Trophoblast cell (in vitro differentiated cells and primary cell): ENCODE results near the gene TSPEAR.

Experiments
- DNase-seq, 2 donors: peaks; one replicate each; pipeline ENCODE4 v3.0.0-alpha.2; 2016
- H2AFZ ChIP-seq: 2 replicates; pipeline ENCODE4 v1.6.1; 2013; ENCODE audit warnings: low read length, moderate library complexity, mild to moderate bottlenecking; ENCODE audit not compliant: insufficient read depth, poor library complexity
- H2AK5ac ChIP-seq: 2 replicates; pipeline ENCODE4 v1.6.1; 2013; ENCODE audit warnings: mild to moderate bottlenecking, low read length
- H2BK120ac ChIP-seq: 2 replicates; pipeline ENCODE4 v1.6.1; 2013; ENCODE audit warnings: low read length, mild to moderate bottlenecking, moderate library complexity; ENCODE audit not compliant: insufficient read depth, poor library complexity
- H2BK12ac ChIP-seq: 2 replicates; pipeline ENCODE4 v1.6.1; 2013; ENCODE audit warnings: mild to moderate bottlenecking, low read length, moderate library complexity
- H2BK5ac ChIP-seq: 2 replicates; pipeline ENCODE4 v1.6.1; 2013; ENCODE audit warnings: low read length, low read depth, moderate library complexity, mild to moderate bottlenecking; ENCODE audit not compliant: poor library complexity
- H3K14ac ChIP-seq: 2 replicates; pipeline ENCODE4 v1.6.1; 2013; ENCODE audit warnings: mild to moderate bottlenecking, low read length
- H3K18ac ChIP-seq: 2 replicates; pipeline ENCODE4 v1.6.1; 2013; ENCODE audit warnings: mild to moderate bottlenecking, low read length
- H3K23ac ChIP-seq: 2 replicates; pipeline ENCODE4 v1.6.1; 2013; ENCODE audit warnings: low read length
- H3K27ac ChIP-seq: 2 replicates; pipeline ENCODE4 v1.5.1; 2013; ENCODE audit warnings: low read depth, mild to moderate bottlenecking, inconsistent platforms, low read length, moderate library complexity
- H3K27me3 ChIP-seq: 2 replicates; pipeline ENCODE4 v1.6.1; 2013; ENCODE audit warnings: inconsistent platforms, mild to moderate bottlenecking, low read length, moderate library complexity; ENCODE audit not compliant: insufficient read depth
- H3K36me3 ChIP-seq, 2 experiments: 1 replicate in 1 of 2; 2 replicates in 1 of 2; pipeline ENCODE4 v1.6.1; 2013; ENCODE audit warnings: low read length in 2 of 2, mild to moderate bottlenecking in 2 of 2, moderate library complexity in 1 of 2; ENCODE audit not compliant: insufficient read depth in 2 of 2, control insufficient read depth in 1 of 2
- H3K4ac ChIP-seq: 2 replicates; pipeline ENCODE4 v1.6.1; 2013; ENCODE audit warnings: low read depth, mild to moderate bottlenecking, low read length, moderate library complexity
- H3K4me1 ChIP-seq, 2 experiments: 1 replicate in 1 of 2; 2 replicates in 1 of 2; pipeline ENCODE4 v1.6.1; 2013; ENCODE audit warnings: low read length in 2 of 2, mild to moderate bottlenecking in 2 of 2, moderate library complexity in 1 of 2; ENCODE audit not compliant: insufficient read depth in 2 of 2, control insufficient read depth in 1 of 2
- H3K4me2 ChIP-seq: 2 replicates; pipeline ENCODE4 v1.6.1; 2013; ENCODE audit warnings: inconsistent platforms, mild to moderate bottlenecking, low read length, moderate library complexity
- H3K4me3 ChIP-seq: 2 replicates; pipeline ENCODE4 v1.5.1; 2013; ENCODE audit warnings: mild to moderate bottlenecking, low read depth, low read length, inconsistent platforms
- H3K79me1 ChIP-seq: one replicate; pipeline ENCODE4 v1.6.1; 2013; ENCODE audit warnings: low read length
- H3K79me2 ChIP-seq: 2 replicates; pipeline ENCODE4 v1.6.1; 2013; ENCODE audit warnings: low read length, mild to moderate bottlenecking; ENCODE audit not compliant: control insufficient read depth, insufficient read depth, poor library complexity
- H3K9ac ChIP-seq: 2 replicates; pipeline ENCODE4 v1.6.1; 2013; ENCODE audit warnings: mild to moderate bottlenecking, low read length
- H3K9me3 ChIP-seq: 2 replicates; pipeline ENCODE4 v1.6.1; 2013; ENCODE audit warnings: low read depth, mild to moderate bottlenecking, control low read depth, inconsistent platforms, low read length; ENCODE audit not compliant: insufficient read depth
- H4K12ac ChIP-seq: 2 replicates; pipeline ENCODE4 v1.6.1; 2013; ENCODE audit warnings: low read depth, mild to moderate bottlenecking, low read length, moderate library complexity
- H4K8ac ChIP-seq: 2 replicates; pipeline ENCODE4 v1.6.1; 2013; ENCODE audit warnings: low read depth, mild to moderate bottlenecking, low read length, moderate library complexity
- H4K91ac ChIP-seq: one replicate; pipeline ENCODE4 v1.6.1; 2013; ENCODE audit warnings: low read depth, mild to moderate bottlenecking, low read length, moderate library complexity
- WGBS: extraction: QIAGEN DNeasy Blood & Tissue Kit; methylation state at CpG from one replicate; pipeline ENCODE4 v1.1.7; 2013; ENCODE audit warnings: missing lambda C conversion rate; ENCODE audit not compliant: insufficient read length, insufficient coverage; ENCODE audit errors: extremely low coverage; 5-methylcytosine and 5-hydroxymethylcytosine counted together

TSPEAR gene

DNA sequence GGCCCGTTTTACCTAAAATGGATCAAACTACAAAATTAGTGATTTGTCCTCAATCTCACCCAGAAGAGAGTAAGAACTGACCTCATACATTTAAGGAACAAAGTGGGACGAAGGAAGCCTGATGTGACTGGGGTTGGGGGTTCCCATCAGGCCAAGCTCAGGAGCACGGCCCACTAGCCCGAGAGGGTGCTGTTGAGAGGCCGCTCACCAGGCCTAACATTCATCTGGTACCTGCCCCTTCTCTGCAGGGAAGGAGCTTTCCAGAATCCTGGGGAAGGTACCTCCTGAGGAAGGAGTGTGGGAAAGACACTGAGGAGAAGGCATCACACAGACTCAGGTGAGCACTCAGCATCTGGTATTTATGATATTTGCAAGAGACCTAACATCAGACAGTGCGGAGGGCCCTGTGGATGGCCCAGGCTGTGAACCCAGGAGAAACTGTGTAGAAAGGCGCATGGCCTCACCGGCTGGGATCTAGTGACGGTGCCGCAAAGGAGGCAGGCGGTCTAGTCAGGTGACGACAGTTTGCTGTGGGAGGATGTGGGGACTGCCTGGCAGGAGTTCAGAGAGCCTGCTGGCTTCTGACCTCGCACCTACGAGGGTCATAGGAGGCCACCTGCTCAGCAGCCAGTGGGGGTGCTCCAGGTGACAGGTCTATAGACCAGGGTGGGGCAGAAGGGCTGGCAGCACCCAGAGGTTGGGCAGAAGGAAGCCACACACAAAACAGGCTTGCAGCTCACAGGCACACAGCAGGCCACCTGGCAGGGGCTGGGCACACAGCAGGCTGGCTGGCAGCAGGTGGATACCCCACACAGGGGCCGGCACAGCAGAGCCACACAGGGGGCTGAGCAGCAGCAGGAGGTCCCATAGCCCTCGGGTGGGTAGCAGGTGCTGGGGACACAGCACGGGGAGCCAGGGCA is 57.5 kb downstream of the TSPEAR start:
- no peak overlapping the region for H3K18ac ChIP-seq
- no peaks in the 10 kb centered on the region for H3K79me1 ChIP-seq
- no peak overlapping the region for H3K9ac ChIP-seq
- no peak overlapping the region for H2BK120ac ChIP-seq
- H3K4me2 ChIP-seq: no peak overlapping the region
- no peak overlapping the region for H3K23ac ChIP-seq
- peaks cover 2 to 5% of the 10 kb centered on the region in 2 experiments for H3K4me1 ChIP-seq
- no peaks in the 10 kb centered on the region for H3K36me3 ChIP-seq
- WGBS: no CpG with 5 or more reads among the region's 17 CpGs
- no peak overlapping the region for H3K27ac ChIP-seq
- H2BK12ac ChIP-seq: no peak overlapping the region
- H4K12ac ChIP-seq: no peak overlapping the region
- no peak overlapping the region for H3K14ac ChIP-seq
- H2BK5ac ChIP-seq: no peak overlapping the region
- no peaks in the 10 kb centered on the region for H3K79me2 ChIP-seq
- H4K91ac ChIP-seq: no peak overlapping the region
- no peak overlapping the region for H4K8ac ChIP-seq
- H3K27me3 ChIP-seq: no peaks in the 10 kb centered on the region
- no peak for DNase-seq
- no peak overlapping the region for H2AFZ ChIP-seq
- H3K9me3 ChIP-seq: peaks cover 17% of the 10 kb centered on the region
- H3K4ac ChIP-seq: no peak overlapping the region
- H3K4me3 ChIP-seq: no peak overlapping the region
- no peak overlapping the region for H2AK5ac ChIP-seq

DNA sequence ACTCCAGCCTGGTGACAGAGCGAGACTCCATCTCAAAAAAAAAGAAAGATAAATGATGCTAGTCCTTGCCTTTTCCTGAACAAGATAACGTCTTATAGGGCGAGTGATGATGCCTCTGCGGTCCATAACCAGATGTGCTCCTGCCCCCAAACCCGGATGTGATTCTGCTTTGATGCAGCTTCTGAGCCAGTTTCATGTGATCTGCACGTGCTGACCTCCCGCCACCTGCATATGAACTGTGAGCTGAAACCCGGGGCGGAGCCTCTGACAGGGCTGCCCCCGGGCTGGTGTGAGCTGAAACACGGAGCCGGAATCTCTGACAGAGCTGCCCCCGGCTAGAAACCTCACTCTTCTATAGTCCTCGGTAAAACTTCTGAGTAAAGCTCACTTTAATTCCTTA is 58.2 kb downstream of the TSPEAR start:
- H4K8ac ChIP-seq: no peak overlapping the region
- H3K27me3 ChIP-seq: no peaks in the 10 kb centered on the region
- H2AK5ac ChIP-seq: no peak overlapping the region
- no peak overlapping the region for H3K14ac ChIP-seq
- H4K12ac ChIP-seq: no peak overlapping the region
- H3K9ac ChIP-seq: no peak overlapping the region
- H3K79me1 ChIP-seq: no peaks in the 10 kb centered on the region
- H3K79me2 ChIP-seq: no peaks in the 10 kb centered on the region
- WGBS: no CpG with 5 or more reads among the region's 14 CpGs
- H4K91ac ChIP-seq: no peak overlapping the region
- no peak overlapping the region for H3K23ac ChIP-seq
- H3K18ac ChIP-seq: no peak overlapping the region
- DNase-seq: no peak
- no peak overlapping the region for H3K27ac ChIP-seq
- no peak overlapping the region for H3K4ac ChIP-seq
- no peak overlapping the region for H3K4me2 ChIP-seq
- no peak overlapping the region for H2BK120ac ChIP-seq
- no peaks in the 10 kb centered on the region for H3K36me3 ChIP-seq
- H3K9me3 ChIP-seq: peaks cover 15% of the 10 kb centered on the region
- H3K4me1 ChIP-seq: peaks cover 2 to 4% of the 10 kb centered on the region in 2 experiments
- no peak overlapping the region for H2BK5ac ChIP-seq
- no peak overlapping the region for H2AFZ ChIP-seq
- H2BK12ac ChIP-seq: no peak overlapping the region
- no peak overlapping the region for H3K4me3 ChIP-seq

DNA sequence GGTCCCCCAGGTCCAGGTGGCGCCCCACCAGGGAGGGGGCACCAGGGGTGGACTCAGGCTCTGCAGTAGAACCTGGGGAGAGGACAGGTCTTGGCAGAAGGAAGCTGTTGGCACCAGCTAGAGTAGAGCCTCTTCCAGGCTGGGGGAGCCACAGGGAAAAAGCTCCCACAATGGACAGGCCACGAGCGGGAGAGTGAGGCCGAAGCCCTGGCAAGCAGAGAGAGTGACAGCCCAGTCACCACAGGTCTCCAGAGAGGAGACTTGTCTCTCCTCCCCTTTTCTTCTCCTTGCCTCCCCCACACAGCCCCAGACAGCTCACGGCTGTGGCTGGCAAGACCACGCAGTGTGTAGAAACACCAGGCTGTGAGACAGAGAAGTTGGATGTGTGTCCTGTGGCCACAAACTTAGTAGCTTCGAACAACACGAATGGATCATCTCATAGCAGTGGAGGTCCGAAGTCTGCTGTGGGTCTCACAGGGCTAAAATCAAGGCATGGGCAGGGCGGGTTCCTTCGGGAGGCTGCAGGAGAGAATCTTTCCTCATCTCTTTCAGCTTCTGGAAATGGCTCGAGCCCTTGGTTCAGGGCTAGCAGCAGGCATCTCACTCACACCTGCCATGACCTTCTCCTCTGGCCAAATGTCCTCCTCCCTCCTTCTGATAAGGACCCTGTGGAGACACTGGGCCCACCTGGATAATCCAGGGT is 60.2 kb downstream of the TSPEAR start:
- Histone ChIP-seq H3K18ac (no peak overlapping the region), H3K4me1 (no peaks in the 10 kb centered on the region), H3K27ac (no peak overlapping the region), H2BK5ac (no peak overlapping the region), H3K9me3 (peaks cover 11% of the 10 kb centered on the region), H2AK5ac (no peak overlapping the region), H2AFZ (no peak overlapping the region), H3K14ac (no peak overlapping the region), H4K91ac (no peak overlapping the region), H3K4me2 (no peak overlapping the region), H2BK12ac (no peak overlapping the region), H3K23ac (no peak overlapping the region), H3K9ac (no peak overlapping the region), H3K79me1 (no peaks in the 10 kb centered on the region), H3K79me2 (no peaks in the 10 kb centered on the region), H3K4ac (no peak overlapping the region), H3K36me3 (no peaks in the 10 kb centered on the region), H2BK120ac (no peak overlapping the region), H4K8ac (no peak overlapping the region), H4K12ac (no peak overlapping the region), H3K27me3 (no peaks in the 10 kb centered on the region), H3K4me3 (no peak overlapping the region)
- no CpG with 5 or more reads among the region's 12 CpGs for WGBS
- DNase-seq: no peak

DNA sequence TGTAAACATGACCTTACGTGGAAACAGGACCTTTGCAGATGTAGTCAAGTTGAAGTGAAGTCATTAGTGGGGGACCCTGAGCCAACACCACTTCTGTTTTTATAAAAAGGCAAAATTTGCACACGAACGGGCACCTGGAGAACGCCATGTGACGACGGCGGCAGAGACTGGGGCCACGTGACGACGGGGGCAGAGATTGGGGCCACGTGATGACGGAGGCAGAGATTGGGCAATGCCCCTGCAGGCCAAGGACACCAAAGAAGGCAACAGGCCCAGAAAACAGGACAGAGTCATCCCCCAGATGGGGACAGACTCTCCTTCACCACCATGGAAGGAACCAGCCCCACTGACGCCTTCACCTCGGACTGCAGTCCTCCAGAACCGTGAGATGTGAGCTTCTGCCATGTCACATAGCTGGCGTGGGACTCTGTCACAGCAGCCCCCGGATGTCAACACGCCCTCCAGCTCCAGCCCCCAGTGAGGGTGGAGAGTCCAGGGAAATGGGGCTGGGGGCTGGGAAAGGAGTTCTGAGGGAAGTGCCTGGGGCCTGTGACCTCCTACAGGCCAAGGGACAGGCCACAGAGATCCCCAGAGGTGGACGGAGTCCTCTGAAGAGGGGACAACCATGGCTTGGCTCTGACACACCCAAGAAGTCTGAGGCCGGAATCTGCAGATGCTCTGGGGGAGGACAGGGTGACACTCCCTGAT is 61.0 kb downstream of the TSPEAR start:
- Histone ChIP-seq H3K79me2 (no peaks in the 10 kb centered on the region), H3K4me1 (no peaks in the 10 kb centered on the region), H2BK5ac (no peak overlapping the region), H2AFZ (no peak overlapping the region), H3K18ac (no peak overlapping the region), H3K36me3 (no peaks in the 10 kb centered on the region), H3K14ac (no peak overlapping the region), H3K9me3 (peaks cover 8% of the 10 kb centered on the region), H2AK5ac (no peak overlapping the region), H3K79me1 (no peaks in the 10 kb centered on the region), H3K27ac (no peak overlapping the region), H3K4ac (no peak overlapping the region), H3K4me3 (no peak overlapping the region), H3K23ac (no peak overlapping the region), H4K12ac (no peak overlapping the region), H3K4me2 (no peak overlapping the region), H2BK12ac (no peak overlapping the region), H2BK120ac (no peak overlapping the region), H4K91ac (no peak overlapping the region), H3K27me3 (no peaks in the 10 kb centered on the region), H3K9ac (no peak overlapping the region), H4K8ac (no peak overlapping the region)
- no peak for DNase-seq
- WGBS: no CpG with 5 or more reads among the region's 20 CpGs
